Occipital lobe (tissue), 2 donors: ENCODE data around the gene ATN1. TPM values are rescaled to one million over a fixed set of nuclear protein-coding genes. Genes with fewer than 3 reads are reported as not detected.

Experiments
- DNase-seq: peaks from one replicate; lab custom pipeline; 2025; lab: John Stamatoyannopoulos, UW
- total RNA-seq: library from RNA; depleted of rRNA; stranded (reverse); fragments of >200 nt; gene quantifications from one replicate; pipeline ENCODE4 v1.2.3, GENCODE V29; 2014

The ATN1 gene
- total RNA-seq, 1 donor from 2014 or later: 9.2 TPM

DNA sequence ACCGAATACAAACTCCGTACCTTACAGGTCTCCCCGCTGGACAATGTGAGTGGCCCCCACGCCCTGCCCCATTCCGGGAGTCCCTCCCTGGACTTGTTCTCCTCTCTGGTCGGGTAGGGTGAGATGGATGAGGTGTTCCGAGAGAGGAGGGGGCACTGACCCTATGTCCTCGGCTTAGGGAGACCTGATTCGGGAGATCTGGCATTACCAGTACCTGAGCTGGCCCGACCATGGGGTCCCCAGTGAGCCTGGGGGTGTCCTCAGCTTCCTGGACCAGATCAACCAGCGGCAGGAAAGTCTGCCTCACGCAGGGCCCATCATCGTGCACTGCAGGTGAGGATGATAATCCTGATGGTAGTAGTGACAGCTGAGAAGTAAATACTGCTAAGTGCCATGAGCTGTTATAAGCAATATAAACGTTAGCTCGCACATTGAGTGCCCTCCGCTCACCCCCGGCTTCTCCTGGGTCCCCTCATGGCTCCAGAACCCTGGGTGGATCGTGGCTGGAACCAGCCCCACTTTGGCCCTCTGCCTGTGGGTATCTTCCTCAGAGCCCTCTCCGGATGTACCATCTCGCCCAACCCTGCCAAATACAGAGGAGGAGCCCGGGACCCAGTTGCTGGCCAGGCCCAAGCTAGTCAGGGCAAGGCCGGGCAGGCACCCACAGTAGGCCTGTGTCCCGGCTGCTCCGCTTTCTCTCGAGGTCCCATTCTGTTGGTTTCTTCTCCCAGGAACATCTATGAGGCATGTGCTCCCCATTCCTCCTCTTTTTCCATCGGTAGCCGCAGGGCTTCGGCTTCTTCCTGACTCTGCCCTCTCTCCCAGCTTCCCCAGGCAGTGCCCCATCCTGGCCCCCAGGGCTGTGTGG, 30.2 kb downstream of the ATN1 start:
- no peak for DNase-seq

GRCh38 chr12:6958609-6959057, 30.9 kb downstream of the ATN1 start:
- DNase-seq: no peak

- DNase-seq: no peak
Measured at GRCh38 chr12:6959058-6959804, 31.5 kb downstream of the ATN1 start.

DNA sequence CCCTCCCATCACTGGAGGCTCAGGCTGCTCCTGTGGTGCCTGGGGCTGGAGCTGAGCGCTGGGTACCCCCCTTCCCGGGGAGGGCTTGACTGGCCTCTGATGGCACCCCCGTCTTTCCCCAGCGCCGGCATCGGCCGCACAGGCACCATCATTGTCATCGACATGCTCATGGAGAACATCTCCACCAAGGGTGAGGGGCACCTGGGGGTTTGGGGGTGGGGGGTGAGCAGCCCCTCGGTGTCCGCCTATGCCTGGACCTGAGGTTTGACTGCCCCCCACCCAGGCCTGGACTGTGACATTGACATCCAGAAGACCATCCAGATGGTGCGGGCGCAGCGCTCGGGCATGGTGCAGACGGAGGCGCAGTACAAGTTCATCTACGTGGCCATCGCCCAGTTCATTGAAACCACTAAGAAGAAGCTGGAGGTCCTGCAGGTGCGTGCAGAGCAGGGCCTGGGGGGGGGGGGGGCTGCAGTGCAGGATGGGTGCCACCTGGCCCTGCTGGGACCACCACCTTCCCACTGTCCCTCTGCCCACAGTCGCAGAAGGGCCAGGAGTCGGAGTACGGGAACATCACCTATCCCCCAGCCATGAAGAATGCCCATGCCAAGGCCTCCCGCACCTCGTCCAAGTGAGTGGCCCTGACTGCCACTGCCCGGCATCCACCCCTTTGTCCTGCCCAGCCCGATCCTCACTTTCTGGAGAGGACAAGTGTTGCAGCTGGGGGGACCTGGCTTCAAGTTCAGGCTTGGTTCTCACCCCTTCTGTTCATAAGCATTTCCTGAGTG, 32.2 kb downstream of the ATN1 start:
- DNase-seq: no peak

DNA sequence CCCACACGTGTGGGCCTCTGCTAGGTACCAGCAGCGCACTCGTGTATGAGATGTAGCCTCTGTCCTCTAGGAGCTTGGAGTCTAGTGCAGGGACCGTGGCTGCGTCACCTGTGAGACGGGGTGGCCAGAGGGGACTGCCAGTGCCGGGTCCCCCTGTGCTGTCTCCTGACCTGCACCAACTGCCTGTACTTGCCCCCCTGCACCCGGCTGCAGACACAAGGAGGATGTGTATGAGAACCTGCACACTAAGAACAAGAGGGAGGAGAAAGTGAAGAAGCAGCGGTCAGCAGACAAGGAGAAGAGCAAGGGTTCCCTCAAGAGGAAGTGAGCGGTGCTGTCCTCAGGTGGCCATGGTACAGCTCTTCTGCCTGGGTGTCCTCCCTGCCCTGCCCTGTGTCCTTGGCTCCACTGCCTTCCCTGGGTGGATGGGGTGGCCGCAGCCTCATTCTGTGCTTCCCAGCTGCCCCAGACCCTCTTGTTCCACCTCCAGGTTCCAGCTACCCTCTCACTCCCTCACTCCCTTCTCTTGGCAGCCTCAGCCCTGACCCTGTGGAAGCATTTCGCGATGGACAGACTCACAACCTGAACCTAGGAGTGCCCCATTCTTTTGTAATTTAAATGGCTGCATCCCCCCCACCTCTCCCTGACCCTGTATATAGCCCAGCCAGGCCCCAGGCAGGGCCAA, 33.0 kb downstream of the ATN1 start:
- DNase-seq: no peak

DNA sequence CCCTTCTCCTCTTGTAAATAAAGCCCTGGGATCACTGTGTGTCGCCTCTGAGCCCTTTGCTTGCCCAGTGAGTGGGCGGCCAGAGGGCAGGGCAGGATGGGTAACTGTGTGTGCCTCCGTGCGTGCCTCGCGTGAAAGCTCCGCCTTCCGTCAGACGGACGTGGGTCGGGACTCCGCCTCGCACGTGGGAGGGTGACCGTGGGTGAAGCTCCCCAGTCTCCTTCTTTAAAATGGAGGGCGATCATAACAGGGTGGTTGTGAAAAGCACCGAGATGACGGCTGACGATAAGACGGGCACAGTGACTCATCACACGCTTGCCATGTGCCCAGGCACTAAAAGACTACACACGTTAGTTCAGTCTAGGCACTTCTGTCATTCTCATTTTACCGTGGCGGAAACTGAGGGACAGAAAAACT, 33.5 kb downstream of the ATN1 start:
- DNase-seq: peak; percentile 37

DNA sequence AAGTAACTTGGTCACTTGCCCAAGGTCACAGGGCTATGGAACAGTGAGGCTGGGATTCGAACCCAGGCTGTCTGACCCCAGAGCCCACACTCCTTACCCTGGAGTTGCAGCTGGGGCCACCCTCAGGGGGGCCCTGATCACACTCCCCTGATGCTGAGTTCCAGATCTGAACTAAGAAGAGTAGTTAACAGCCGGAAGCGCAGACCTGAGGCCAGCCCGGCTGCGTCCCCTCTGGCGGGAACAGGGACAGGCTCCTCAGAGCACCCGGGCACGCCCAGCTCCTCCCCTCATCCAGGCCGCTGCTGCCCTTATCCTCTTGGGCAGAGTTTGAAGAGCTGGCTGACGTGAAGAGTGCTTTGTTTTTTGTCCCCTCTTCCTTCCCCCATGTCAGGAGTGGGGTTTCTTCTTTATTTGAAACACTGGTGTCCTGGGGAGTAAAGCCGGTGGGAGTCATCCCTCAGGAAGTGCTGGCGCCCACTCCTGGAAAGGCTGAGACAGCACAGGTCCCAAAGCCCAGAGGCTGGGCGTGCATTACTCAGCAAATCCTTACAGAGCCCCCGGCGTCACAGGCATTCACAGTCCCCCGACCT, 34.0 kb downstream of the ATN1 start:
- DNase-seq: no peak

- DNase-seq: no peak
Measured at GRCh38 chr12:6962285-6963015, 34.7 kb downstream of the ATN1 start.

- no peak for DNase-seq
Measured at GRCh38 chr12:6963016-6963731, 35.4 kb downstream of the ATN1 start.

DNA sequence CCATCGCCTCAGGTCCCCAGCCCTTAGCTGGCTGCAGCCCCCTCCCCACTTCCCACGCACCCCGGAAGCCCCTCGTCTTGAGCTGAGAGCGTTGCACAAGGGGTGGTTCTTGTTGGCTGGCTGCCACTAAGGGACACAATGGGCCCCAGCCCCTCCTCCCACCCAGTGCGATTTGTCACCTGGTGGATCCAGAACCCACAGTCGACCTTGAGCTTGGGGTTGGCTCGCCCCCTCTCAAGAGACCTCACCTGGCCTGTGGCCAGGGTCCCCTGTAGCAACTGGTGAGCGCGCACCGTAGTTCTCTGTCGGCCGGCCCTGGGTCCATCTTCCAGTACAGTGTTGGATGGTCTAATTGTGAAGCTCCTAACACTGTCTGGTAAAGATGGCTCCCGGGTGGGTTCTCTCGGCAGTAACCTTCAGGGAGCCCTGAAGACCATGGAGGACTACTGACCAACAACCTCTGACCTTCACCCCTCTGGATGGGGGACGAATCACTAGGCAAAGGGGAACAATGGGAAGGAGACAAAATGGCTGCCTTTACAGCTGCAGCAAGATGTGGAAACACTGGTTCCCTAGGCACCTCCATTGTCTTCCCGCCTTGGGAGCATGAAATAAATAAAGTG, 36.1 kb downstream of the ATN1 start:
- no peak for DNase-seq

DNA sequence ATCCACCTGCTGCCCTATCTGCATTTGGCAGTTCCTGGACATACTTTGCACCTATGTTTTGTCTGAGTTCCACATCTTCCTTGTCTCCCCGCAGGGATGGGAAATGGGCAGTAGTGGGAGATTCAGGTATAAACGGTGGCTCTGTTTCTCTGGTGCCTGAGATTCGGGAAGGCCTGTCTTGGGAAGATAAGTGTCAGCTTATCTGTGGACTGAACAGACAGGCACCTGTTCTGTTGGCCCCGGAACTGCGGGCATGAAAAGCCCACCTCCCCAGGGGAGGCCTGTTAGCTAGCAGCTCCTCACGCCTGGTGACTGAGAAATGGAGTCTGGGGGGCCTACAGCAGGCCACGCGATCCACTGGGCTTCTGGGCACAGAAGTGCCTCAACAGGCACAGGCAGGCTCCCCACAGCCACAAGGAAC, 36.9 kb downstream of the ATN1 start:
- no peak for DNase-seq

DNA sequence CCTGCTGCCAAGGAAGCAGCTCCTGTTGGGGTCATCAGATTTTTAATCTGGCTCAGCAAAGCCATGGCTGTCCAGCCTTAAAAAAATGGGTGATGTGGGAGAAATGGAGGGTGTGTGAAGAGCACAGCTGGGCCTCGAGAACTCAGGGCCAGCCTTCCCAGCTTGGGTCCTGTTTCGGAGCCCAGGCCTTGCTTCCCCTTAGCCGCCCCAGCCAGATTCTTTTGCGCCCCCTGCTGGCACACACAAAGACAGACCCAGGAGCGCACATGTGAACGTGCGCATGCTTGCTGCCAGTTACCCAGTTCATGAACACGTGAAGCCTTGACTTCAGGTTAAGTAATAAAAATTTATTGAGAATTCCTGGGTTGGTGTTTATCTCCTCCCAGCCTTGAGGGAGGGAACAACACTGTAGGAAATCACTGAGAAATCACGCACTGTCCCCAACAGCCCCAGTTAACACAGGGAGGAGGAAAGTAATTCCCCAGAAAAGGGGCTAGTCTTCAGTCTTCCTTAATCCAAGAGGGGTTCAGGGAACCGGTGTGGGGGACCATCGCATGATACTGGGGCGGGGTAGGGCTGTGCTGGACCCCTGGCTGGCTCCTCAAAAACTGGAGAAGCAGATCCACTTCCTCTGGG, 37.4 kb downstream of the ATN1 start:
- peak; percentile 69 for DNase-seq

GRCh38 chr12:6965714-6966113, 38.0 kb downstream of the ATN1 start:
- no peak for DNase-seq

GRCh38 chr12:6966351-6966750, 38.6 kb downstream of the ATN1 start:
- DNase-seq: no peak

DNA sequence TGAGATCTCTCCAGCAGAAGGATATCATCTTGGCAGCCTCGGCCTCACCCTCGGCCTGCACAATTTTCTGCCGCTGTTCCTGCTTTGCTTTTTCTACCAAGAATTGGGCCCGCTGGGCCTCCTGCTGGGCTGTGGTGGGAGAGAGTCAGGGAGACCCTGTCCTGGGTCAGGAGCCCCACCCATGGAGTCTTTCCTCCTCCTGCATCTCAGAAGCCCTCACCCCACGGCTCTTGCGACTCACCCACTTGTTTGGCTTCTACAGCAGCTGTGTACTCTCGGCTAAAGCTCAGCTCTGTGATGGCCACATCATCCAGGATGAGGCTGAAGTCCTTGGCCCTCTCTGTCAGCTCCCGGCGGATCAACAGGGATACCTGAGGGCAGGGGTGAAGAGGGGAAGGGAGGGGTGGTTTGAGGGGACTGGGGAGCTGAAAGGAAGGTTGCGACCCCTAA, 39.9 kb downstream of the ATN1 start:
- no peak for DNase-seq

DNA sequence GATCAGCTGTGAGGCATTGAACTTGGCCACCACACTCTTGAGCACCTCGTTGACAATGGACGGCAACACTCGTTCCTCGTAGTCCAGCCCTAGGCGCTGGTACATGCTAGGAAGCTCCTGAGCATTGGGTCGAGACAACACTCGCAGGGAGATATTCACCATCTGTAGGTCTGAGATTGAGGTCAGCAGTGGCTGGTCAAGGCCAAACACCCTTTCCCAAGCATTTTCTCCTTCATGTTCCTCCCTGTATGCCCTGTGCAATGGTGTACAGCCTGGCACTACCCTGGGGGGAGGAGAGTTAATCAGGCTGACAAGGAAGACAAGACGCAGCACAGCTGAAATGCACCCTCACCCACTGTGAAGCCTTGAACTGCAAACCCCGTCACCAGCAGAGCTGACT, 40.7 kb downstream of the ATN1 start:
- DNase-seq: no peak

DNA sequence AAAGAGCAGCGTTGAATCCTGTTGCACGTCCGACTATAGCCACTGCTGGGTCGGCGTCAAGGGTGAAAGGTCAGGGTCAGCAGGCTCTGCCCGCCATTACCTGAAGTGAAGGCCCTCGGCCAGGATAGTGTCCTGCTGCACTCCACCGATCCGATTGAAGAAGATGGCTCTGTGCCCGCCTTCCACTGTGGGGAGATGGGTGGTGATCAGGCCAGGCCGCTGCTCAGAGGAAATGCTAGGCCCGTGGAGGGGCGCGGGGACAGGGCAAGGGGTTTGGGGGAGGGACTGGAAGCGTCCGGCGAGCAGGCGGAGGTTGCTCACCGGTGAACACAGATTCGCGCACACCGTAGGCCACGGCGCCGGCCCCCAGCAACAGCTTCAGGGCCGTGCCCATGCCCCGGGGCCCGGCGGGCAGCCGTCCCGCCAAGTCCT, 42.4 kb downstream of the ATN1 start:
- DNase-seq: no peak

GRCh38 chr12:6974180-6974579, 46.4 kb downstream of the ATN1 start:
- no peak for DNase-seq
